ENCODE results near the gene HDAC10.

GRCh38 chr22:50238755-50239154 lies 12.3 kb downstream of the HDAC10 start:
- TF ChIP-seq CTCF (IDR thresholded peaks at IDR 0.05): no peak
- TF ChIP-seq POLR2AphosphoS5 (IDR thresholded peaks at IDR 0.05): no peak
